ENCODE results near the gene PDIA6.

DNA sequence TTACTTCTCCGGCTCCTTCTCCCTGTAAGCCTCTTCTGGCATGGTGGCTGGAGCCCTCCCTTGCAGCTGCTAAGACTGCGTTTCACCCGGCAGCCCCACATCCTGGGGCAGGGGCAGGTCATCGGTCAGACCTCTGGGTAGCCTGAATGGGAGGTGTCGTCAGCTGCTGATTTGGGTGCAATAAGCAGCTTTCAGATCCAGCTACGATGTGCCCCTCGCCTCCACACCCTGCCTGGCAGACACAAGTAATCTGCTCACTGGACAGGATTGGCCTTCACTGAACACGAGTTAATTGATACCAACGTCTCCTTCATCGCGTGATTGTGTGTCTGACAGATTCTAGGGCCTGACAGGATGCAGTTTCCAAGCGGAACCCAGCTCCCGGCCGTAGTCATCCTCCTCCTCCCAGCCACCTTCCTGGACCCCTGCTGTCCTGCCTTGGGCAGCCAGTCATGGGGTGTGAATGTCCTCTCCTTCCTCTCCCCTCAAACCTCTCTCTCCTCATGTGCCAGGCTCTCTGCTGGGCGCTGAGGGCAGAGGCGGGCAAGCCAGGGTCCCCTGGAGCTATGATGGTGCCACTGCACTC lies 18.9 kb upstream of the PDIA6 start:
- TF ChIP-seq POLR2A (IDR thresholded peaks at IDR 0.05): no peak
- TF ChIP-seq, protein P1, sequence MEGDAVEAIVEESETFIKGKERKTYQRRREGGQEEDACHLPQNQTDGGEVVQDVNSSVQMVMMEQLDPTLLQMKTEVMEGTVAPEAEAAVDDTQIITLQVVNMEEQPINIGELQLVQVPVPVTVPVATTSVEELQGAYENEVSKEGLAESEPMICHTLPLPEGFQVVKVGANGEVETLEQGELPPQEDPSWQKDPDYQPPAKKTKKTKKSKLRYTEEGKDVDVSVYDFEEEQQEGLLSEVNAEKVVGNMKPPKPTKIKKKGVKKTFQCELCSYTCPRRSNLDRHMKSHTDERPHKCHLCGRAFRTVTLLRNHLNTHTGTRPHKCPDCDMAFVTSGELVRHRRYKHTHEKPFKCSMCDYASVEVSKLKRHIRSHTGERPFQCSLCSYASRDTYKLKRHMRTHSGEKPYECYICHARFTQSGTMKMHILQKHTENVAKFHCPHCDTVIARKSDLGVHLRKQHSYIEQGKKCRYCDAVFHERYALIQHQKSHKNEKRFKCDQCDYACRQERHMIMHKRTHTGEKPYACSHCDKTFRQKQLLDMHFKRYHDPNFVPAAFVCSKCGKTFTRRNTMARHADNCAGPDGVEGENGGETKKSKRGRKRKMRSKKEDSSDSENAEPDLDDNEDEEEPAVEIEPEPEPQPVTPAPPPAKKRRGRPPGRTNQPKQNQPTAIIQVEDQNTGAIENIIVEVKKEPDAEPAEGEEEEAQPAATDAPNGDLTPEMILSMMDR (IDR thresholded peaks at IDR 0.05): no peak
